Spinal cord (tissue), 10 donors: Measurements from ENCODE around the gene TMOD3. TPM values are rescaled to one million over a fixed set of nuclear protein-coding genes. Genes with fewer than 3 reads are reported as not detected.
A peak's percentile ranks its signal among the peaks of the same experiment; 100 is the strongest.
"Not testable (repeated sequence)": the region's sequence is repeated elsewhere in the genome, so short reads cannot be mapped to it uniquely, and the experiment has no call there.

ENCODE experiments used
- DNase-seq, 6 donors: peaks; one replicate each; pipeline versions ENCODE4 v3.0.0 to v3.0.0-alpha.2; 2013 to 2015; ENCODE audit warnings: low spot score in 6 of 6, low read depth in 4 of 6
- H3K27ac ChIP-seq: one replicate; pipeline ENCODE4 v1.5.1; 2013; ENCODE audit warnings: low read depth, low read length, control low read depth
- H3K27me3 ChIP-seq: one replicate; pipeline ENCODE4 v1.6.1; 2013; ENCODE audit warnings: low read length; ENCODE audit not compliant: control insufficient read depth, insufficient read depth
- H3K36me3 ChIP-seq: one replicate; pipeline ENCODE4 v1.6.1; 2013; ENCODE audit warnings: low read length; ENCODE audit not compliant: control insufficient read depth, insufficient read depth
- H3K4me1 ChIP-seq: one replicate; pipeline ENCODE4 v1.6.1; 2013; ENCODE audit warnings: low read length; ENCODE audit not compliant: control insufficient read depth, insufficient read depth
- H3K4me3 ChIP-seq: one replicate; pipeline ENCODE4 v1.5.1; 2013; ENCODE audit warnings: low read depth, low read length, control low read depth
- H3K9me3 ChIP-seq: one replicate; pipeline ENCODE4 v1.6.1; 2013; ENCODE audit warnings: low read length; ENCODE audit not compliant: control insufficient read depth, insufficient read depth
- WGBS: methylation state at CpG from one replicate; pipeline ENCODE4 v1.1.5; 2013; ENCODE audit warnings: missing lambda C conversion rate; ENCODE audit not compliant: insufficient coverage; 5-methylcytosine and 5-hydroxymethylcytosine counted together
- long read RNA-seq, 4 donors: transcript quantifications; one replicate each; lab custom pipeline, GENCODE V29; 2026
- polyA plus RNA-seq, 2 donors: library from polyadenylated mRNA; unstranded; fragments of 120-200 nt; gene quantifications; one replicate each; pipeline ENCODE4 v1.2.1, GENCODE V29; 2013; ENCODE audit not compliant: insufficient read length in 2 of 2
- total RNA-seq, 2 donors: library from RNA; depleted of rRNA in 1 of 2; stranded (reverse); fragments of 120-200 nt in 1 of 2; fragments of >200 nt in 1 of 2; gene quantifications; one replicate each; pipeline versions ENCODE4 v1.2.3 to v1.2.4, GENCODE V29; 2013 to 2014
- donor health status: healthy.

The TMOD3 gene
- total RNA-seq (10 to 100 TPM; 43.0 to 60.4 TPM), polyA plus RNA-seq (10 to 100 TPM; 26.5 to 26.8 TPM)
- long read RNA-seq, donor 1, full-length matches to known transcripts: 8 of 8 reads
- long read RNA-seq, donor 1, partial matches to known transcripts: 0 of 8 reads
- long read RNA-seq, donor 1, other reads (novel, unspliced or antisense): 0 of 8 reads
- long read RNA-seq, donor 2, full-length matches to known transcripts: 2 of 2 reads
- long read RNA-seq, donor 2, partial matches to known transcripts: 0 of 2 reads
- long read RNA-seq, donor 2, other reads (novel, unspliced or antisense): 0 of 2 reads
- long read RNA-seq, donor 3, full-length matches to known transcripts: 2 of 2 reads
- long read RNA-seq, donor 3, partial matches to known transcripts: 0 of 2 reads
- long read RNA-seq, donor 3, other reads (novel, unspliced or antisense): 0 of 2 reads
- long read RNA-seq, donor 4, full-length matches to known transcripts: 12 of 114 reads
- long read RNA-seq, donor 4, partial matches to known transcripts: 81 of 114 reads
- long read RNA-seq, donor 4, other reads (novel, unspliced or antisense): 21 of 114 reads

DNA sequence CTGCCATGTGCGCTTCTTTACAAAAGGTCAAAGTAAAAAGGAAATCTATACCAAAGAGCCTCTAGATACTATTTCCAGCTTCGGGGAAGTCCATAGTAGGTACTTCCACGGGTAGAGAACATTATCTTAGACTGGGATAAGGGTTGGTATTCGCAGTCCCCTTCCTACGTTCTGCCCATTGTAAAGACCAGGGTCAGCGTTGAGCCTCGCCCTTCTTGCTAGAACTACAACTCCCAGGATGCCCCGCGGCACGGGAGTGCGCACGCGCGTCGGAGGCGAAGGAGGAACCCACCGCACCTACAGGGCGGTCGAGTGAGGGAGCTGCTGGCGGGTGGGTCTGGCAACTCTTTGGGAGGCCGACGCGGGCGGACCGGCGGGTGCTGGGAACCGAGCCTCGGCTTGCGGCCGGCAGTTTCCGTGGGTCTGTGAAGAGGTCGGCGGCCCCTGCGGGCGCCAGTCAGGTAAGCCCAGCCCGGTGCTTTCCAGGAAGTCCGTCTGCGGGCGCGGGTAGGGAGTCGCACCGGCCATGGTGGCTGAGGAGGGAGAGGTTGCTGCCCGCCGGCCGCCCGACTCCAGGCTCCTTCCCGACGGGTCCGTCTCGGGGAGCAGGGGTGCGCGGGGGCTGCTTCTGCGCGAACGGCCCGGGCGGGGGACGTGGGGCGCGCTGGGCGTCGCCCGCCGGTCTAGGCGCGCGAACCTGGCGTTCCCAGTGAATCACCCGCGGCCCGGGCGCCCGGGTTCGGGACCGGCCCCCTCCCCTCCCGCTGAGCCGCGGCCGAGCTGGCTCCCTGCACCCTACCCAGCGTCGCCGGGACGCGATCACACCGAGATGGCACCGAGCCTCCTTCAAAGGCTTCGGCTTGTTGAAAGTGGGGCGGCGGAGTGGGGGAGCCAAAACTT is at the start of gene TMOD3:
TMOD3 (plus strand) TSS at position 278 of the 900 bp plus-strand sequence. CDS start 33,232 bp downstream, outside the sequence.
- 2% methylated on average over 86 of the region's 89 CpGs for WGBS
- Histone ChIP-seq H3K27ac (peak within 1 kb of the TSS; percentile 81), H3K9me3 (no peaks in the 10 kb centered on the region), H3K4me1 (no peaks in the 10 kb centered on the region), H3K27me3 (no peaks in the 10 kb centered on the region), H3K36me3 (no peaks in the 10 kb centered on the region), H3K4me3 (peak within 1 kb of the TSS; percentile 84)
- peak; percentile 83 to 98 (median 87) for DNase-seq

- H3K4me3 ChIP-seq: no peak overlapping the region
- WGBS: no CpG with 5 or more reads among the region's 1 CpG
- H3K27me3 ChIP-seq: no peaks in the 10 kb centered on the region
- H3K27ac ChIP-seq: no peak overlapping the region
- no peak for DNase-seq
- H3K9me3 ChIP-seq: no peaks in the 10 kb centered on the region
- no peaks in the 10 kb centered on the region for H3K4me1 ChIP-seq
- peaks cover 13% of the 10 kb centered on the region for H3K36me3 ChIP-seq
These were observed 48.8 kb upstream of the TMOD3 start for GRCh38 chr15:51780636-51781035.

GRCh38 chr15:51781506-51781905 is 47.9 kb upstream of the TMOD3 start:
- DNase-seq: no peak
- H3K4me1 ChIP-seq: no peaks in the 10 kb centered on the region
- peaks cover 13% of the 10 kb centered on the region for H3K36me3 ChIP-seq
- no peaks in the 10 kb centered on the region for H3K9me3 ChIP-seq
- WGBS: 75% methylated on average over 2 of the region's 2 CpGs
- no peak overlapping the region for H3K27ac ChIP-seq
- H3K4me3 ChIP-seq: no peak overlapping the region
- no peaks in the 10 kb centered on the region for H3K27me3 ChIP-seq

DNA sequence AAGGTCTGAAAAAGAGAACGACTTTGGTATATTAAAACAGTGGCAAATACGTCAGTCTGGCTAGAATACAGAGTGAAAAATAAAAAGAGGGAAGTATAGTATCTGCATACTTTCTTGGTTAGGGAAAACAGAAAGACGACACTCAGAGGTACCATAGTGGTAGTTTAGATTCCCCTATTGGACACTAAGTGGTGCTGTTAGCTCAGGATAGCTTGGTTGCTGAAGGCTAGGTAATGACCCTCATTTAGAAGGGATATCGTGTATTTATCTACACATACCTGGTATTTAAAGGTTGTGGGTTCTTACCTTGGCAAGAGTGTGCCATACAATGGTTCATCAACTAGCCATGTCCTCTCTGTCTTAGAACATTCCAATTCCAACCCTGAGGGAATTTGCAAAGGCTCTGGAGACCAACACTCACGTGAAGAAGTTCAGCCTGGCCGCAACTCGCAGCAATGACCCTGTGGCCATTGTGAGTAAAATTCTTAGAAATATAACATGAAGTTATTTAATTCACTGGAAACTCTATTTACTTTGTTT is 47.0 kb upstream of the TMOD3 start:
- Histone ChIP-seq H3K4me3 (no peak overlapping the region), H3K27me3 (no peaks in the 10 kb centered on the region), H3K4me1 (no peaks in the 10 kb centered on the region), H3K27ac (no peak overlapping the region), H3K36me3 (peaks cover 20% of the 10 kb centered on the region), H3K9me3 (no peaks in the 10 kb centered on the region)
- 87% methylated on average over 3 of the region's 7 CpGs for WGBS
- no peak for DNase-seq

DNA sequence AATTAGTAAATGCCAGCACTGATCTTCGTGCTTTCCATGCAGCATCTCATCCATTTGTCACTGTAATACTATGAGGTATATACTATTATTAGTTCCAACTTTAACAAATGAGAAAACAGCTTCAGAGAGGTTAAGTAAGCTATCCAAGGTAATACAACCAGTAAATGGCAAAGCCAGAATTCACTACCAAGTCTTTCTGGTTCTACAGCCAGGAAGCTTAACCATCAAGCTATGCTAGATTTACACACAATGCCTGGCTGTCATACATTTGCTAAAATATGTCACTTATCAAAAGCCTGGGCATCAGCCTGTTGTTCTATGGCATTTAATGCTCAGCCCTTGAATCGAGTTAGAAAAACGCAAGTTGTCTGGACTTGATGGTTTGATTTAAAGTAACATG is 45.5 kb upstream of the TMOD3 start:
- WGBS: no CpG with 5 or more reads among the region's 3 CpGs
- Histone ChIP-seq H3K27me3 (no peaks in the 10 kb centered on the region), H3K36me3 (peaks cover 24% of the 10 kb centered on the region), H3K4me3 (no peak overlapping the region), H3K27ac (no peak overlapping the region), H3K4me1 (no peaks in the 10 kb centered on the region), H3K9me3 (no peaks in the 10 kb centered on the region)
- DNase-seq: no peak

DNA sequence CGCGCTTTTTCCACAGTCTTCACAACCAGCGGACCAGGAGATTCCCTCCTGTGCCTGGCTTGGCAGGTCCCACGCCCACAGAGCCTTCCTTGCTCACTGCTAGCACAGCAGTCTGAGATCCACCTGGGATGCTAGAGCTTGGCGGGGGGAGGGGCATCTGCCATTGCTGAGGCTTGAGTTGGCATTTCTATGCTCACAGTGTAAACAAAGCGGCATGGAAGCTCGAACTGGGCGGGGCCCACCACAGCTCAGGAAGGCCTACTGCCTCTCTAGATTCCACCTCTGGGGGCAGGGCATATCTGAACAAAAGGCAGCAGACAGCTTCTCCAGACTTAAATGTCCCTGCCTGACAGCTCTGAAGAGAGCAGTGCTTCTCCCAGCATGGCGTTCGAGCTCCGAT is 42.3 kb upstream of the TMOD3 start:
- H3K27ac ChIP-seq, H3K27me3 ChIP-seq, DNase-seq, H3K4me1 ChIP-seq, H3K9me3 ChIP-seq, H3K4me3 ChIP-seq: not testable (repeated sequence)
- 95% methylated on average over 11 of the region's 11 CpGs for WGBS
- peaks cover 16% of the 10 kb centered on the region for H3K36me3 ChIP-seq

GRCh38 chr15:51792474-51792873 is 37.0 kb upstream of the TMOD3 start:
- not testable (repeated sequence) for H3K27me3 ChIP-seq, H3K27ac ChIP-seq, H3K9me3 ChIP-seq, H3K36me3 ChIP-seq, H3K4me3 ChIP-seq, DNase-seq, H3K4me1 ChIP-seq
- WGBS: no CpG with 5 or more reads among the region's 4 CpGs

DNA sequence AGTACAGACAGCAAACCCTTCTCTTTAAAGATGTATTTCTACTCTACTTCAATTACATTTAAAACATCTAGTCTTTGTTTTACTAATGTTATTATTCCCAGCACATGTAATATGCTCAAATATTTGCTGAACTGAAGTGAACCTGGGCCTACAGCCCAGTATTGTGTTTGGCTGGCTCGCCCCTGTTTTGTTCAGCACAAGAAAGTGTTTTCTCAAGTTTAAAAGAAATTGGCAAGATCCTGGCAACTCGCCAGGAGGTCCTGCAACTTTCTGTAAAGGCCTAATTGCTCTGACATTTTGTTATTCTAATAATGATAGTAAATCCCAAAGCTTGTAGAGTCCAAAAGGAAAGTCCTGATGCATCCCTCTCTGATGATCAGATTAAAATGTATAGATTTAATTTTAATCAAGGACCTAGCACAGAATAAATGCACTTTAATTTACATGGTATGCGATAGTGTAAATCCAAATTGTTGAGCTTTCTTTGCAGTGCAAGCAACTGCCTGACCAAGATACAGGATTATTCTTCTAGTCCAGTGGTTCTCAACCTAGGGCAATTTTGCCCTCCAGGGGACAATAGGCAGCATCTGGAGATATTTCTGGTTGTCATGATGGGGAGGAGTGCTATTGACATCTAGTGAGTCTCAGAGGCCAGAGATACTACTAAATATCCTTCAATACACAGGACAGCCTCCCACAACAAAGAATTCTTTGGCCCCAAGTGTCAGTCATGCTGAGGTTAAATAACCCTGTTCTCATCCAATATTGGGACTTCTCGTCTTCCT is 35.7 kb upstream of the TMOD3 start:
- Histone ChIP-seq H3K9me3 (no peaks in the 10 kb centered on the region), H3K27me3 (no peaks in the 10 kb centered on the region), H3K4me3 (no peak overlapping the region), H3K4me1 (peaks cover 2% of the 10 kb centered on the region), H3K36me3 (peaks cover 5% of the 10 kb centered on the region), H3K27ac (no peak overlapping the region)
- peak in 5 of 6 donors; percentile 33 to 92 (median 43) for DNase-seq
- WGBS: 0% methylated on average over 1 of the region's 4 CpGs
